ENCODE data around the gene SPSB2. TPM values are rescaled to one million over a fixed set of nuclear protein-coding genes. Genes with fewer than 3 reads are reported as not detected.

SPSB2 gene
- total and polyA plus RNA-seq, 9 of the 15 experiments (the other 6 are each of a cell fraction or from before 2014, with no cell fraction given), result 0.10 to 10.6 (median 1.9) TPM

GRCh38 chr12:6904280-6905276, 31.5 kb upstream of the SPSB2 start, which contains the start of gene LRRC23 (continued):
- no peak for TF ChIP-seq CBX5 (IDR thresholded peaks at IDR 0.05; ENCODE audit: borderline replicate concordance, low read depth)
- TF ChIP-seq USF1 (CRISPR knock-in tag; IDR thresholded peaks at IDR 0.05), result no peak
- TF ChIP-seq NFYB (IDR thresholded peaks at IDR 0.05; ENCODE audit: extremely low read depth, insufficient read length), result peak; percentile 2
- TF ChIP-seq STAG1 (CRISPR knock-in tag; IDR thresholded peaks at IDR 0.05; ENCODE audit: borderline replicate concordance), result no peak
- TF ChIP-seq ZNF124 (CRISPR knock-in tag; IDR thresholded peaks at IDR 0.05), result no peak
- TF ChIP-seq, protein P1, sequence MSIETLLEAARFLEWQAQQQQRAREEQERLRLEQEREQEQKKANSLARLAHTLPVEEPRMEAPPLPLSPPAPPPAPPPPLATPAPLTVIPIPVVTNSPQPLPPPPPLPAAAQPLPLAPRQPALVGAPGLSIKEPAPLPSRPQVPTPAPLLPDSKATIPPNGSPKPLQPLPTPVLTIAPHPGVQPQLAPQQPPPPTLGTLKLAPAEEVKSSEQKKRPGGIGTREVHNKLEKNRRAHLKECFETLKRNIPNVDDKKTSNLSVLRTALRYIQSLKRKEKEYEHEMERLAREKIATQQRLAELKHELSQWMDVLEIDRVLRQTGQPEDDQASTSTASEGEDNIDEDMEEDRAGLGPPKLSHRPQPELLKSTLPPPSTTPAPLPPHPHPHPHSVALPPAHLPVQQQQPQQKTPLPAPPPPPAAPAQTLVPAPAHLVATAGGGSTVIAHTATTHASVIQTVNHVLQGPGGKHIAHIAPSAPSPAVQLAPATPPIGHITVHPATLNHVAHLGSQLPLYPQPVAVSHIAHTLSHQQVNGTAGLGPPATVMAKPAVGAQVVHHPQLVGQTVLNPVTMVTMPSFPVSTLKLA (conservative IDR thresholded peaks at IDR 0.05), result no peak
- TF ChIP-seq, protein P2, sequence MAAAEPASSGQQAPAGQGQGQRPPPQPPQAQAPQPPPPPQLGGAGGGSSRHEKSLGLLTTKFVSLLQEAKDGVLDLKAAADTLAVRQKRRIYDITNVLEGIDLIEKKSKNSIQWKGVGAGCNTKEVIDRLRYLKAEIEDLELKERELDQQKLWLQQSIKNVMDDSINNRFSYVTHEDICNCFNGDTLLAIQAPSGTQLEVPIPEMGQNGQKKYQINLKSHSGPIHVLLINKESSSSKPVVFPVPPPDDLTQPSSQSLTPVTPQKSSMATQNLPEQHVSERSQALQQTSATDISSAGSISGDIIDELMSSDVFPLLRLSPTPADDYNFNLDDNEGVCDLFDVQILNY (CRISPR knock-in tag; IDR thresholded peaks at IDR 0.05), result no peak
- TF ChIP-seq COPS2 (conservative IDR thresholded peaks at IDR 0.05), result no peak
- no peak for TF ChIP-seq LEF1 (IDR thresholded peaks at IDR 0.05)
- no peak for TF ChIP-seq BACH1 (tag; IDR thresholded peaks at IDR 0.05)
- no peak for TF ChIP-seq TBP (optimal IDR thresholded peaks at IDR 0.05; ENCODE audit: low read depth, low read length)
- no peak for TF ChIP-seq NCOA2 (IDR thresholded peaks at IDR 0.05; ENCODE audit: partially characterized antibody in 2 of 2)
- no peak for TF ChIP-seq ZNF766 (CRISPR knock-in tag; conservative IDR thresholded peaks at IDR 0.05)
- no peak for TF ChIP-seq EP300 (IDR thresholded peaks at IDR 0.05; ENCODE audit: low read length)
- TF ChIP-seq ZNF316 (IDR thresholded peaks at IDR 0.05), result no peak
- peak; percentile 66 for TF ChIP-seq ZFX (CRISPR knock-in tag; IDR thresholded peaks at IDR 0.05)
- TF ChIP-seq MLLT1 (IDR thresholded peaks at IDR 0.05), result no peak
- no peak for TF ChIP-seq NFIX (CRISPR knock-in tag; IDR thresholded peaks at IDR 0.05; ENCODE audit: low read depth)
- no peak for TF ChIP-seq SRSF1 (IDR thresholded peaks at IDR 0.05; ENCODE audit: low read depth, low read length)
- peak; percentile 43 for TF ChIP-seq SAP30 (IDR thresholded peaks at IDR 0.05; ENCODE audit: borderline replicate concordance, insufficient read depth, low read depth, low read length, poor library complexity, severe bottlenecking)
- TF ChIP-seq ETV6 (IDR thresholded peaks at IDR 0.05; ENCODE audit: borderline replicate concordance in 1 of 2, low read depth in 2 of 2, low read length in 1 of 2), result no peak
- no peak for TF ChIP-seq ETV6 (CRISPR knock-in tag; IDR thresholded peaks at IDR 0.05; ENCODE audit: borderline replicate concordance)
- TF ChIP-seq PHF20 (IDR thresholded peaks at IDR 0.05; ENCODE audit: partially characterized antibody), result peak; percentile 13
- no peak for TF ChIP-seq HDGF (IDR thresholded peaks at IDR 0.05)

Measured in K562 (cell line).